RWPE1 (cell line): ENCODE data around the gene DAPK1.

Experiments used
- CTCF ChIA-PET: fragments of 350-600 bp; sonication (Branson Sonifier 250); formaldehyde crosslinking; extraction: SDS; loops from one replicate; lab custom pipeline; 2021; lab: Yijun Ruan, JAX
- POLR2A ChIA-PET: fragments of 400-600 bp; formaldehyde crosslinking; extraction: SDS; loops from one replicate; lab custom pipeline; 2020; ENCODE audit warnings: antibody characterized with exemption; ENCODE audit not compliant: low non-redundant PET; lab: Yijun Ruan, JAX
- DNase-seq: peaks from one replicate; pipeline ENCODE4 v3.0.0; 2012; ENCODE audit warnings: low spot score
- H3K27ac ChIP-seq: fragments of 450-650 bp; 2 replicates; pipeline ENCODE4 v1.5.1; 2017
- CTCF ChIP-seq: fragments of 450-650 bp; conservative IDR thresholded peaks from 2 replicates; pipeline ENCODE4 v1.5.1; 2017; ENCODE audit warnings: low read depth, mild to moderate bottlenecking

The DAPK1 gene

GRCh38 chr9:87569008-87569509 lies 71.4 kb downstream of the DAPK1 start:
- TF ChIP-seq CTCF, result no peak
- CTCF ChIA-PET, result interaction anchor here (0.6 kb wide), 1 partner anchor 910 kb away, joined by 3 read pairs; no protein-coding TSS in a partner anchor
- POLR2A ChIA-PET, result no interaction called here
- no peak overlapping the region for H3K27ac ChIP-seq
- DNase-seq, result no peak

- no peak for DNase-seq
- no peak for TF ChIP-seq CTCF
- ChIA-PET POLR2A (no interaction called here), CTCF (interaction anchor here (0.6 kb wide), 1 partner anchor 1531 kb away, joined by 4 read pairs; no protein-coding TSS in a partner anchor)
- H3K27ac ChIP-seq, result no peak overlapping the region
These were observed 71.9 kb downstream of the DAPK1 start for GRCh38 chr9:87569518-87569917.

GRCh38 chr9:87570000-87570908 lies 72.6 kb downstream of the DAPK1 start:
- H3K27ac ChIP-seq, result no peak overlapping the region
- ChIA-PET POLR2A (no interaction called here), CTCF (interaction anchor here (0.6 to 0.7 kb wide), 2 partner anchors 29 to 1532 kb away, joined by 3 to 4 read pairs; no protein-coding TSS in a partner anchor)
- no peak for DNase-seq
- TF ChIP-seq CTCF, result no peak

- TF ChIP-seq CTCF, result no peak
- POLR2A ChIA-PET, result no interaction called here
- no peak for DNase-seq
- H3K27ac ChIP-seq, result no peak overlapping the region
- CTCF ChIA-PET, result no interaction called here
These were observed 75.1 kb downstream of the DAPK1 start for GRCh38 chr9:87572719-87573118.

DNA sequence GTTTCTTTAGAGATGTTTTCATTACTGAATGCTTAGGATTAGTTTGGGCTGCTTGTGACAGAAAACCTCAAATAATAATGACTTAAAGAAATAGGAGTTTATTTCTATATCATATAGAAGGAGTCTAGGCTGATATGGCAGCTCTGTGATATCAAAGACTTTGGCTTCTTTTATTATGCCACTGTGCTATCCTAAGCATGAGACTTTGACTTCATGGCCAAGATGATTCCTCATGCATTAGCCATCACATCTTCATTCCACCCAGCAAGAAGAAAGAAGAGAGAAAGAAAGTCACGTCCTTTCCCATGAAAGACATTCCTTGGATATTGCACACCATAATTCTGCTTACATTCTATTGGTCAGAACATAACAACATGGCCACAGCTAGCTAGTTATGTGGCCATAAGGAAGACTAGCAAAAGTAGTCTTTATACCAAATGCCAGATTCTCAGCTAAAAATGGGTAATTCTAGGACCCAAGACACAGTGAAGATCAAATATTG lies 76.2 kb downstream of the DAPK1 start:
- no peak for TF ChIP-seq CTCF
- POLR2A ChIA-PET, result no interaction called here
- CTCF ChIA-PET, result no interaction called here
- no peak for DNase-seq
- H3K27ac ChIP-seq, result no peak overlapping the region

GRCh38 chr9:87577746-87578145 lies 80.1 kb downstream of the DAPK1 start:
- ChIA-PET CTCF (interaction anchor here (0.6 to 1.2 kb wide), 3 partner anchors 23 to 1163 kb away, joined by 3 read pairs; no protein-coding TSS in a partner anchor), POLR2A (no interaction called here)
- DNase-seq, result no peak
- no peak overlapping the region for H3K27ac ChIP-seq
- no peak for TF ChIP-seq CTCF
